Left lung (tissue), 10 donors: ENCODE results near the gene UNC13A. TPM values are rescaled to one million over a fixed set of nuclear protein-coding genes. Genes with fewer than 3 reads are reported as not detected.

Experiments
- ATAC-seq: fragments of 200-7000 bp; cut with Tn5 transposase; one replicate; pipeline ENCODE4 v1.9.1; 2020; ENCODE audit warnings: moderate library complexity
- DNase-seq, 4 donors: peaks; one replicate each; pipeline ENCODE4 v3.0.0-alpha.2; 2013 to 2020
- H3K27ac ChIP-seq, 2 donors: fragments of 200-600 bp; sonication (generic) in 1 of 2; one replicate each; pipeline versions ENCODE4 v1.5.0 to v1.8.0; 2020 to 2021
- H3K27me3 ChIP-seq, 2 donors: fragments of 200-600 bp; sonication (generic) in 1 of 2; one replicate each; pipeline versions ENCODE4 v1.5.0 to v1.8.0; 2020 to 2021
- H3K36me3 ChIP-seq, 2 donors: fragments of 200-600 bp; sonication (generic) in 1 of 2; one replicate each; pipeline versions ENCODE4 v1.5.0 to v1.8.0; 2020 to 2021
- H3K4me1 ChIP-seq, 2 donors: fragments of 200-600 bp; one replicate each; pipeline ENCODE4 v1.8.0; 2021
- H3K4me3 ChIP-seq, 2 donors: fragments of 200-600 bp; sonication (generic) in 1 of 2; one replicate each; pipeline versions ENCODE4 v1.5.0 to v1.8.0; 2020 to 2021; ENCODE audit warnings: mild to moderate bottlenecking in 1 of 2
- H3K9me3 ChIP-seq, 2 donors: fragments of 200-600 bp; sonication (generic) in 1 of 2; one replicate each; pipeline versions ENCODE4 v1.5.0 to v1.8.0; 2020 to 2021
- intact Hi-C, 2 donors: fragments of 100-400 bp; cut with DNase I; formaldehyde crosslinking; loops; one replicate each; pipeline versions ENCODE4 v1.11.2 to v1.14.2; 2022
- polyA plus RNA-seq, 6 donors: library from polyadenylated mRNA; unstranded; fragments of 120-200 nt; gene quantifications; one replicate each; pipeline ENCODE4 v1.2.1, GENCODE V29; 2013; ENCODE audit not compliant: insufficient read length in 6 of 6
- total RNA-seq, 2 donors: library from RNA; stranded (reverse); fragmentation: NEBNext Ultra II Directional; extraction: Animal tissue kit (Norgen Biotek cat#: 25700); gene quantifications; one replicate each; pipeline ENCODE4 v1.2.1, GENCODE V29; 2021
- TF ChIP-seq, protein P1 (sequence below), 2 donors: fragments of 200-600 bp; sonication (generic) in 1 of 2; IDR thresholded peaks; one replicate each; pipeline versions ENCODE4 v1.5.0 to v1.8.0; 2021; ENCODE audit warnings: antibody characterized with exemption in 2 of 2
- donor health status: DM: no; HTN: yes; CAD: no.
- donor health status: DM: no; HTN: no; CAD: no.

The UNC13A gene
- total and polyA plus RNA-seq, 8 donors, result 0.15 to 0.98 (median 0.56) TPM

GRCh38 chr19:17641181-17641580, 47.0 kb downstream of the UNC13A start:
- H3K4me1 ChIP-seq, result no peaks in the 10 kb centered on the region
- H3K36me3 ChIP-seq, result no peaks in the 10 kb centered on the region
- peaks cover 0 to 39% of the 10 kb centered on the region in 2 donors for H3K27me3 ChIP-seq
- DNase-seq, result peak in 1 of 4 donors; percentile 23
- H3K4me3 ChIP-seq, result no peak overlapping the region
- H3K9me3 ChIP-seq, result no peaks in the 10 kb centered on the region
- H3K27ac ChIP-seq, result no peak overlapping the region
- no peak for ATAC-seq
- TF ChIP-seq, protein P1, sequence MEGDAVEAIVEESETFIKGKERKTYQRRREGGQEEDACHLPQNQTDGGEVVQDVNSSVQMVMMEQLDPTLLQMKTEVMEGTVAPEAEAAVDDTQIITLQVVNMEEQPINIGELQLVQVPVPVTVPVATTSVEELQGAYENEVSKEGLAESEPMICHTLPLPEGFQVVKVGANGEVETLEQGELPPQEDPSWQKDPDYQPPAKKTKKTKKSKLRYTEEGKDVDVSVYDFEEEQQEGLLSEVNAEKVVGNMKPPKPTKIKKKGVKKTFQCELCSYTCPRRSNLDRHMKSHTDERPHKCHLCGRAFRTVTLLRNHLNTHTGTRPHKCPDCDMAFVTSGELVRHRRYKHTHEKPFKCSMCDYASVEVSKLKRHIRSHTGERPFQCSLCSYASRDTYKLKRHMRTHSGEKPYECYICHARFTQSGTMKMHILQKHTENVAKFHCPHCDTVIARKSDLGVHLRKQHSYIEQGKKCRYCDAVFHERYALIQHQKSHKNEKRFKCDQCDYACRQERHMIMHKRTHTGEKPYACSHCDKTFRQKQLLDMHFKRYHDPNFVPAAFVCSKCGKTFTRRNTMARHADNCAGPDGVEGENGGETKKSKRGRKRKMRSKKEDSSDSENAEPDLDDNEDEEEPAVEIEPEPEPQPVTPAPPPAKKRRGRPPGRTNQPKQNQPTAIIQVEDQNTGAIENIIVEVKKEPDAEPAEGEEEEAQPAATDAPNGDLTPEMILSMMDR (IDR thresholded peaks at IDR 0.05), result no peak
- intact Hi-C loops, result no loop called here

DNA sequence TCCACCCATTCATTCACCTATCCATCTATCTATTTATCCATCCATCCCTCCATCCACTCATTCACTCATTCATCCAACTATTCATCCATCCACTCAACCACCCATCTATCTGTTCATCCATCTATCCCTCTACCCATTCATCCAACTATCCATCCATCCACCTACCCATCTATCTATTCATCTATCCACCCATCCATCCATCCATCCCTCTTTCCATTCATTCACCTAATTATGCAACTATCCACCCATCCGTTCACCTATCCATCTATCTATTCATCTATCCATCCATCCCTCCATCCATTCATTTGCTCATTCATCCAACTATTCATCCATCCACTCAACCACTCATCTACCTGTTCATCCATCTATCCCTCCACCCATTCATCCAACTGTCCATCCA, 54.5 kb downstream of the UNC13A start:
- Histone ChIP-seq H3K4me3 (no peak overlapping the region), H3K27ac (no peak overlapping the region), H3K36me3 (no peaks in the 10 kb centered on the region), H3K4me1 (no peaks in the 10 kb centered on the region), H3K9me3 (no peaks in the 10 kb centered on the region), H3K27me3 (no peaks in the 10 kb centered on the region)
- TF ChIP-seq, protein P1 (IDR thresholded peaks at IDR 0.05), result no peak
- DNase-seq (no peak), ATAC-seq (no peak)
- intact Hi-C loops, result no loop called here

DNA sequence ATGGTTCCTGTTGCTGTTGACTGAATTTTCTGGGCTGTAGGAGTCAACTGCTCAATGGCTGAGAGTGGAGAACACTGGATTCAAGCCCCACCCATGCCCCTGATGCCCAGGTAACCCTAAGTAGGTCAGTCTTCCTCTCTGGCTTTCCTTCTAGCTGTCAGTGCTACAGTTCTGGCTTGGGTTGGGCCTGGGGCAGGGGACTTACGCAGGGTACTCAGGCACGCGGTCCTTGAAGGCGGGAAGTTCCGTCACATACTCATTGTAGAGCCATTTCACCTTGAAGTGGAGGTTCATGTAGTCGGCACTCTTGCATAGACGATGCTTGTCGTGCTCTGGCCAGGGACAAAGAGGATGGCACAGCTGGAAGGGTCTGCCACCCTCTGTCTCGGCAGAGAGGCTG, 55.6 kb downstream of the UNC13A start:
- H3K27ac ChIP-seq, result no peak overlapping the region
- H3K36me3 ChIP-seq, result no peaks in the 10 kb centered on the region
- H3K4me1 ChIP-seq, result no peaks in the 10 kb centered on the region
- H3K4me3 ChIP-seq, result no peak overlapping the region
- intact Hi-C loops, result no loop called here
- DNase-seq (peak in 1 of 4 donors; percentile 24), ATAC-seq (no peak)
- TF ChIP-seq, protein P1 (IDR thresholded peaks at IDR 0.05), result no peak
- H3K27me3 ChIP-seq, result no peaks in the 10 kb centered on the region
- no peaks in the 10 kb centered on the region for H3K9me3 ChIP-seq

GRCh38 chr19:17629760-17630159, 58.4 kb downstream of the UNC13A start:
- DNase-seq, result no peak
- ATAC-seq, result no peak
- TF ChIP-seq, protein P1 (IDR thresholded peaks at IDR 0.05), result no peak
- H3K4me1 ChIP-seq, result no peaks in the 10 kb centered on the region
- no peaks in the 10 kb centered on the region for H3K36me3 ChIP-seq
- no peak overlapping the region for H3K4me3 ChIP-seq
- intact Hi-C loops, result no loop called here
- no peaks in the 10 kb centered on the region for H3K27me3 ChIP-seq
- no peak overlapping the region for H3K27ac ChIP-seq
- no peaks in the 10 kb centered on the region for H3K9me3 ChIP-seq

DNA sequence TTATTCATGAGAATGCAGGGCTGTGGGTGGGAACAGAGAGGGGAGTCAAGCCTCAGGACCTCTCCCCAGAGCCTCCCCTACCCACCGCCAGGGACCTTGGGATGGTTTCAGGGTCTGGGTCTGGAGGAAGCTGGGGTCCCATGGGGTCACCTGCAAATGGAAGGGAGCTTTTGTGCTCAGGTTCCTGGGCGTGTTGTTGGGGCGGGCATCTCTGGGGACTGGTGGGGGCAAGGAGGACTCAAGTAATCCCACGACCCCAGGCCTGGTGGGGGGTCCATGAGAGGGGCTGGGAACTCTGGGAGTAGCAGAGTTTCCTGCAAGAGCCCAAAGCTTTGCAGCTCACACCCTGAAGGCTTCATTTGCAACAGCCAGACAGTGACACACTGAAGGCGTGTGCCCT, 60.2 kb downstream of the UNC13A start:
- no peak for ATAC-seq
- no peaks in the 10 kb centered on the region for H3K4me1 ChIP-seq
- peak in 1 of 4 donors; percentile 16 for DNase-seq
- intact Hi-C loops, result no loop called here
- H3K4me3 ChIP-seq, result no peak overlapping the region
- TF ChIP-seq, protein P1 (IDR thresholded peaks at IDR 0.05), result no peak
- H3K27me3 ChIP-seq, result no peaks in the 10 kb centered on the region
- H3K27ac ChIP-seq, result no peak overlapping the region
- no peaks in the 10 kb centered on the region for H3K36me3 ChIP-seq
- no peaks in the 10 kb centered on the region for H3K9me3 ChIP-seq
